ENCODE data around the gene TTC31. TPM values are rescaled to one million over a fixed set of nuclear protein-coding genes. Genes with fewer than 3 reads are reported as not detected.
A peak's percentile ranks its signal among the peaks of the same experiment; 100 is the strongest.

TTC31 gene
- total and polyA plus RNA-seq, 4 experiments from 2014 or later: 17.0 to 46.9 (median 31.4) TPM

- Mint-ChIP-seq H3K27me3 (peaks cover 16 to 63% of the 10 kb centered on the region in 2 donors), H3K9me3 (peaks cover 0 to 4% (median 0%) of the 10 kb centered on the region in 8 donors), H3K4me1 (peaks cover 18 to 84% (median 51%) of the 10 kb centered on the region in 4 donors), H3K4me3 (peak overlapping the region in 7 of 8 donors; percentile 2 to 78 (median 49)), H3K27ac (peak overlapping the region in 1 of 7 donors; percentile 15), H3K36me3 (peaks cover 30 to 34% of the 10 kb centered on the region in 2 donors)
- peaks cover 41% of the 10 kb centered on the region for H3K4me1 ChIP-seq (ENCODE audit: insufficient read depth, low read length)
- H3K9me3 ChIP-seq (ENCODE audit: control insufficient read depth in 1 of 2, low read length in 2 of 2): no peaks in the 10 kb centered on the region
- intact Hi-C loops (cut with micrococcal nuclease): no loop called here
- no peak overlapping the region for H3K27ac ChIP-seq (ENCODE audit: low read depth, low read length)
- DNase-seq: no peak
- ChIA-PET POLR2A (ENCODE audit: partially characterized antibody) (interaction anchor here (1.2 to 8.0 kb wide), 8 partner anchors 13 to 50 kb away, joined by 3 to 60 read pairs (median 12); partner anchors contain the start of genes AUP1, CCDC142, DQX1 and HTRA2), CTCF (ENCODE audit: partially characterized antibody) (interaction anchor here (1.0 to 2.1 kb wide), 2 partner anchors 17 to 26 kb away, joined by 3 to 17 read pairs; partner anchors contain the start of genes AUP1 and HTRA2)
- H3K36me3 ChIP-seq (ENCODE audit: insufficient read depth, low read length): peaks cover 15% of the 10 kb centered on the region
- peaks cover 35% of the 10 kb centered on the region for H3K27me3 ChIP-seq (ENCODE audit: insufficient read depth, low read length)
- H3K4me3 ChIP-seq (ENCODE audit: low read length in 2 of 2): no peak overlapping the region
These were observed 21.7 kb downstream of the TTC31 start for GRCh38 chr2:74504591-74504990.

- ChIA-PET CTCF (ENCODE audit: partially characterized antibody) (no interaction called here), POLR2A (ENCODE audit: partially characterized antibody) (interaction anchor here (1.8 to 7.0 kb wide), 9 partner anchors 10 to 51 kb away, joined by 8 to 60 read pairs (median 19); partner anchors contain the start of genes AUP1, CCDC142, DQX1 and HTRA2)
- Histone ChIP-seq H3K36me3 (ENCODE audit: insufficient read depth, low read length) (peaks cover 15% of the 10 kb centered on the region), H3K27me3 (ENCODE audit: insufficient read depth, low read length) (peaks cover 31% of the 10 kb centered on the region), H3K9me3 (ENCODE audit: control insufficient read depth in 1 of 2, low read length in 2 of 2) (no peaks in the 10 kb centered on the region), H3K27ac (ENCODE audit: low read depth, low read length) (no peak overlapping the region), H3K4me3 (ENCODE audit: low read length in 2 of 2) (no peak overlapping the region), H3K4me1 (ENCODE audit: insufficient read depth, low read length) (peaks cover 41% of the 10 kb centered on the region)
- H3K4me1 Mint-ChIP-seq: peaks cover 19 to 75% (median 50%) of the 10 kb centered on the region in 4 donors
- H3K9me3 Mint-ChIP-seq: peaks cover 0 to 4% (median 0%) of the 10 kb centered on the region in 8 donors
- peaks cover 17 to 56% of the 10 kb centered on the region in 2 donors for H3K27me3 Mint-ChIP-seq
- intact Hi-C loops (cut with micrococcal nuclease): loop anchor here (2.0 kb wide), 1 partner anchor 51 kb away; the partner anchor contains the start of gene INO80B
- H3K36me3 Mint-ChIP-seq: peaks cover 30 to 34% of the 10 kb centered on the region in 2 donors
- peak overlapping the region in 5 of 8 donors; percentile 2 to 78 (median 23) for H3K4me3 Mint-ChIP-seq
- H3K27ac Mint-ChIP-seq: peak overlapping the region in 1 of 7 donors; percentile 15
- DNase-seq: no peak
These were observed 22.8 kb downstream of the TTC31 start for GRCh38 chr2:74505448-74506246.

- POLR2A ChIA-PET (ENCODE audit: partially characterized antibody): interaction anchor here (0.9 to 7.0 kb wide), 12 partner anchors 9 to 86 kb away, joined by 3 to 60 read pairs (median 8); partner anchors contain the start of genes AUP1, C2orf81, CCDC142 and DQX1
- peak within 1 kb of the TSS; percentile 98 for H3K27ac ChIP-seq (ENCODE audit: low read depth, low read length)
- peaks cover 40% of the 10 kb centered on the region for H3K4me1 ChIP-seq (ENCODE audit: insufficient read depth, low read length)
- intact Hi-C loops (cut with micrococcal nuclease): loop anchor here (1.0 to 2.0 kb wide), 5 partner anchors 22 to 53 kb away; partner anchors contain the start of genes AUP1, HTRA2, INO80B and TTC31
- peak within 1 kb of the TSS; percentile 98 to 100 (median 100) for H3K4me3 Mint-ChIP-seq
- peaks cover 30 to 34% of the 10 kb centered on the region in 2 donors for H3K36me3 Mint-ChIP-seq
- peaks cover 0 to 4% (median 0%) of the 10 kb centered on the region in 8 donors for H3K9me3 Mint-ChIP-seq
- peaks cover 19% of the 10 kb centered on the region for H3K27me3 ChIP-seq (ENCODE audit: insufficient read depth, low read length)
- CTCF ChIA-PET (ENCODE audit: partially characterized antibody): interaction anchor here (0.5 to 2.1 kb wide), 6 partner anchors 23 to 86 kb away, joined by 3 to 9 read pairs (median 3); partner anchors contain the start of genes CCDC142, HTRA2, MRPL53 and TTC31
- peaks cover 16 to 45% of the 10 kb centered on the region in 2 donors for H3K27me3 Mint-ChIP-seq
- peak within 1 kb of the TSS; percentile 83 to 97 for H3K4me3 ChIP-seq (ENCODE audit: low read length in 2 of 2)
- peak within 1 kb of the TSS; percentile 97 to 100 (median 100) for H3K27ac Mint-ChIP-seq
- peaks cover 18 to 64% (median 46%) of the 10 kb centered on the region in 4 donors for H3K4me1 Mint-ChIP-seq
- peak; percentile 98 to 99 (median 98) for DNase-seq
- peaks cover 15% of the 10 kb centered on the region for H3K36me3 ChIP-seq (ENCODE audit: insufficient read depth, low read length)
- no peaks in the 10 kb centered on the region for H3K9me3 ChIP-seq (ENCODE audit: control insufficient read depth in 1 of 2, low read length in 2 of 2)
These were observed 24.5 kb downstream of the TTC31 start, which contains the start of gene PCGF1 for GRCh38 chr2:74507145-74507925. Gene PCGF1 (minus strand): TSS chr2:74507695. CDS start chr2:74507668, 27 bp downstream.

- POLR2A ChIA-PET (ENCODE audit: partially characterized antibody): interaction anchor here (1.5 to 7.0 kb wide), 8 partner anchors 8 to 87 kb away, joined by 6 to 60 read pairs (median 18); partner anchors contain the start of genes AUP1, C2orf81, CCDC142 and DQX1
- Mint-ChIP-seq H3K27ac (peak overlapping the region; percentile 97 to 100 (median 100)), H3K9me3 (peaks cover 0 to 4% (median 0%) of the 10 kb centered on the region in 8 donors), H3K36me3 (peaks cover 30 to 34% of the 10 kb centered on the region in 2 donors), H3K27me3 (peaks cover 15 to 44% of the 10 kb centered on the region in 2 donors), H3K4me1 (peaks cover 18 to 60% (median 41%) of the 10 kb centered on the region in 4 donors), H3K4me3 (peak overlapping the region; percentile 98 to 100 (median 100))
- Histone ChIP-seq H3K4me3 (ENCODE audit: low read length in 2 of 2) (peak overlapping the region; percentile 83 to 97), H3K27me3 (ENCODE audit: insufficient read depth, low read length) (peaks cover 13% of the 10 kb centered on the region), H3K4me1 (ENCODE audit: insufficient read depth, low read length) (peaks cover 33% of the 10 kb centered on the region), H3K9me3 (ENCODE audit: control insufficient read depth in 1 of 2, low read length in 2 of 2) (no peaks in the 10 kb centered on the region), H3K36me3 (ENCODE audit: insufficient read depth, low read length) (peaks cover 15% of the 10 kb centered on the region), H3K27ac (ENCODE audit: low read depth, low read length) (peak overlapping the region; percentile 98)
- no peak for DNase-seq
- CTCF ChIA-PET (ENCODE audit: partially characterized antibody): interaction anchor here (0.5 to 2.1 kb wide), 6 partner anchors 22 to 87 kb away, joined by 3 to 9 read pairs (median 3); partner anchors contain the start of genes CCDC142, HTRA2, MRPL53 and TTC31
- intact Hi-C loops (cut with micrococcal nuclease): loop anchor here (1.0 to 2.0 kb wide), 5 partner anchors 21 to 53 kb away; partner anchors contain the start of genes AUP1, HTRA2, INO80B and TTC31
These were observed 25.1 kb downstream of the TTC31 start for GRCh38 chr2:74507926-74508520.

GRCh38 chr2:74510272-74510671, 27.4 kb downstream of the TTC31 start:
- POLR2A ChIA-PET (ENCODE audit: partially characterized antibody): interaction anchor here (0.8 to 5.2 kb wide), 3 partner anchors 12 to 53 kb away, joined by 3 to 57 read pairs (median 37); partner anchors contain the start of genes AUP1, HTRA2, INO80B and WBP1
- H3K4me3 Mint-ChIP-seq: no peak overlapping the region
- DNase-seq: no peak
- peaks cover 0 to 4% (median 0%) of the 10 kb centered on the region in 8 donors for H3K9me3 Mint-ChIP-seq
- H3K4me3 ChIP-seq (ENCODE audit: low read length in 2 of 2): no peak overlapping the region
- H3K4me1 Mint-ChIP-seq: peaks cover 17 to 52% (median 32%) of the 10 kb centered on the region in 4 donors
- CTCF ChIA-PET (ENCODE audit: partially characterized antibody): interaction anchor here (1.0 to 1.7 kb wide), 3 partner anchors 14 to 27 kb away, joined by 3 to 4 read pairs (median 4); partner anchors contain the start of genes CCDC142 and TTC31
- no peak overlapping the region for H3K27ac ChIP-seq (ENCODE audit: low read depth, low read length)
- intact Hi-C loops (cut with micrococcal nuclease): no loop called here
- peaks cover 10% of the 10 kb centered on the region for H3K27me3 ChIP-seq (ENCODE audit: insufficient read depth, low read length)
- peaks cover 45% of the 10 kb centered on the region for H3K4me1 ChIP-seq (ENCODE audit: insufficient read depth, low read length)
- peaks cover 7 to 32% of the 10 kb centered on the region in 2 donors for H3K27me3 Mint-ChIP-seq
- H3K27ac Mint-ChIP-seq: no peak overlapping the region
- peaks cover 17 to 22% of the 10 kb centered on the region in 2 donors for H3K36me3 Mint-ChIP-seq
- no peaks in the 10 kb centered on the region for H3K9me3 ChIP-seq (ENCODE audit: control insufficient read depth in 1 of 2, low read length in 2 of 2)
- H3K36me3 ChIP-seq (ENCODE audit: insufficient read depth, low read length): peaks cover 7% of the 10 kb centered on the region

Measured in CD4-positive, alpha-beta memory T cell (primary cell).